ENCODE results near the gene AP5M1.
"Not testable (repeated sequence)": the region's sequence is repeated elsewhere in the genome, so short reads cannot be mapped to it uniquely, and the experiment has no call there.

AP5M1 gene

GRCh38 chr14:57244106-57244505 lies 24.7 kb upstream of the AP5M1 start:
- no peak for TF ChIP-seq CTCF (IDR thresholded peaks at IDR 0.05; ENCODE audit: control insufficient read depth, extremely low read depth, insufficient read depth)
- H3K4me3 ChIP-seq (ENCODE audit: low read depth, low read length), result no peak overlapping the region
- DNase-seq (ENCODE audit: low read depth), result no peak

GRCh38 chr14:57245941-57246340 lies 22.8 kb upstream of the AP5M1 start:
- TF ChIP-seq CTCF (IDR thresholded peaks at IDR 0.05; ENCODE audit: control insufficient read depth, extremely low read depth, insufficient read depth), result no peak

GRCh38 chr14:57246933-57247657 lies 21.7 kb upstream of the AP5M1 start:
- DNase-seq (ENCODE audit: low read depth), result no peak

More at GRCh38 chr14:57245941-57246340, 22.8 kb upstream of the AP5M1 start:
- H3K4me3 ChIP-seq (ENCODE audit: low read depth, low read length), result no peak overlapping the region
- no peak for DNase-seq (ENCODE audit: low read depth)

GRCh38 chr14:57254884-57255283 lies 13.9 kb upstream of the AP5M1 start:
- H3K4me3 ChIP-seq (ENCODE audit: low read depth, low read length), result no peak overlapping the region
- TF ChIP-seq CTCF (IDR thresholded peaks at IDR 0.05; ENCODE audit: control insufficient read depth, extremely low read depth, insufficient read depth), result no peak
- no peak for DNase-seq (ENCODE audit: low read depth)

More at GRCh38 chr14:57246933-57247657, 21.7 kb upstream of the AP5M1 start:
- TF ChIP-seq CTCF (IDR thresholded peaks at IDR 0.05; ENCODE audit: control insufficient read depth, extremely low read depth, insufficient read depth), result no peak
- H3K4me3 ChIP-seq (ENCODE audit: low read depth, low read length), result no peak overlapping the region

- H3K4me3 ChIP-seq (ENCODE audit: low read depth, low read length); DNase-seq (ENCODE audit: low read depth): not testable (repeated sequence)
These were observed 10.6 kb upstream of the AP5M1 start for GRCh38 chr14:57258221-57258620.

GRCh38 chr14:57259672-57260071 lies 9.1 kb upstream of the AP5M1 start:
- no peak for TF ChIP-seq CTCF (IDR thresholded peaks at IDR 0.05; ENCODE audit: control insufficient read depth, extremely low read depth, insufficient read depth)
- no peak overlapping the region for H3K4me3 ChIP-seq (ENCODE audit: low read depth, low read length)
- no peak for DNase-seq (ENCODE audit: low read depth)

- TF ChIP-seq CTCF (IDR thresholded peaks at IDR 0.05; ENCODE audit: control insufficient read depth, extremely low read depth, insufficient read depth), result no peak
- no peak overlapping the region for H3K4me3 ChIP-seq (ENCODE audit: low read depth, low read length)
- no peak for DNase-seq (ENCODE audit: low read depth)
These were observed 7.2 kb upstream of the AP5M1 start for GRCh38 chr14:57261604-57262003.

All from LNCaP clone FGC (cell line).